Testis (tissue), 2 donors: ENCODE results near the gene SHQ1.

Source experiments
- CTCF ChIP-seq, 3 experiments: fragments of 450-650 bp in 2 of 3; fragments of 200-600 bp in 1 of 3; sonication (generic) in 1 of 3; IDR thresholded peaks; one replicate each; pipeline ENCODE4 v1.5.1; 2016 to 2019; ENCODE audit warnings: antibody characterized with exemption in 3 of 3, mild to moderate bottlenecking in 2 of 3, moderate library complexity in 1 of 3
- POLR2A ChIP-seq: fragments of 450-650 bp; IDR thresholded peaks from one replicate; pipeline ENCODE4 v1.6.1; 2017; ENCODE audit warnings: antibody characterized with exemption, mild to moderate bottlenecking, moderate library complexity

DNA sequence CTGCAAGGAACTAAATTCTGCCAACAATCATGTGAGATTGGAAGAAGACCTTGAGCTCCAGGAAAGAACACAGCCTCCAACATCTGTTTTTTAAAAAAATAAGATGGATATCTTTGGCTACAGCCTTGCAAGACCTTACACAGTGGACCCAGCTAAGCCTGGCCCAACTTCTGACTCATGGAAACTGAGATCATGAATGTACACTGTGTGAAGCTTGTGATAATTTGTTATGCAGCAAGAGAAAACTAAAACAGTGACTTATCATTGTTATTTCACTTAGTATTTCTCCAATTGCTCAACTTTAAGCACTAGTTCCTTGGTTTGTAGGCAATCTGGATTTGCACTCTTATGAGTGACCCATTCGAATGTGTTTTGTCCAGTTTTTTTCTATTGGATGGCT lies 29.3 kb downstream of the SHQ1 start:
- TF ChIP-seq CTCF (IDR thresholded peaks at IDR 0.05) (no peak), POLR2A (no peak)
